ENCODE measurements around the gene KSR2.

KSR2 gene

GRCh38 chr12:117689857-117690256 lies 278.9 kb downstream of the KSR2 start:
- TF ChIP-seq GATA1 (IDR thresholded peaks at IDR 0.05; ENCODE audit: low read depth, low read length) (no peak), POLR2A (IDR thresholded peaks at IDR 0.05; ENCODE audit: low read length) (no peak)
- DNase-seq: no peak

DNA sequence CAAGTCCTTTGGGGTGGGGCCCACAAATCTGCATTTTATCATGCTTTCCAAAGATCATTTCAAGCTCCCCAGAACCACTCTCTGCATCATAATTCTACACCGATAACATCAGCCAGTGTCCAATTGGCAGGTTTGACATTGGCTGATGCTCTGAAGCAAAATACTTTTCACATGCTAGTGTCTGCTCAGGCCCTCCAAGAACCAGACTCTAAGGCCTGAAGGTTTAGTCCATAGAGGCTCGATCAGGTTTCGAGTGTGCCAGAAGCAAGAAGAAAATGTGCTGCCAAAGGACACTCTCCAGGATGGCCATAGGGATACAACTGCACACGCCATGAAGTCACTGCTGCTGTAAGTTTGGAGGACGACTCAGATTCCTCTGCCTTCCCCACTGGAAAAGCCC lies 280.3 kb downstream of the KSR2 start:
- no peak for DNase-seq
- TF ChIP-seq GATA1 (IDR thresholded peaks at IDR 0.05; ENCODE audit: low read depth, low read length) (no peak), POLR2A (IDR thresholded peaks at IDR 0.05; ENCODE audit: low read length) (no peak)

- no peak for TF ChIP-seq POLR2A (IDR thresholded peaks at IDR 0.05; ENCODE audit: low read length)
- no peak for DNase-seq
These were observed 281.8 kb downstream of the KSR2 start for GRCh38 chr12:117686911-117687377.

DNA sequence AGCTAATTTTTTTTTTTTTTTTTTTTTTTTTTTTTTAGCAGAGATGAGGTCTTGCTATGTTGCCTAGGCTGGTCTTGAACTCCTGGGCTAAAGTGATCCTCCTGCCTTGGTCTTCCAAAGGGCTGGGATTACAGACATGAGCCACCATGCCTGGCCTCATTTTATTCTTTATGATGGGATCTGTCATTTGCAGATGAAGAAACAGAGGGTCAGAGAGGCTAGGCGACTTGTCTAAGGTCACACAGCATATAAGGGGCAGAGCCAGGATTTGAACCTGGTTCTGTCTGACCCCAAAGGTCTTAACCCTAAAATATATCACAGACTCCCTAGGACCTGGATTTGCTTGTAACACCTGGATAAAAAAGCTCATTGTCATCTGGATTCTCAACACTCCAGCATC lies 282.6 kb downstream of the KSR2 start:
- TF ChIP-seq POLR2A (IDR thresholded peaks at IDR 0.05; ENCODE audit: low read length) (no peak), GATA1 (IDR thresholded peaks at IDR 0.05; ENCODE audit: low read depth, low read length) (no peak)
- no peak for DNase-seq

DNA sequence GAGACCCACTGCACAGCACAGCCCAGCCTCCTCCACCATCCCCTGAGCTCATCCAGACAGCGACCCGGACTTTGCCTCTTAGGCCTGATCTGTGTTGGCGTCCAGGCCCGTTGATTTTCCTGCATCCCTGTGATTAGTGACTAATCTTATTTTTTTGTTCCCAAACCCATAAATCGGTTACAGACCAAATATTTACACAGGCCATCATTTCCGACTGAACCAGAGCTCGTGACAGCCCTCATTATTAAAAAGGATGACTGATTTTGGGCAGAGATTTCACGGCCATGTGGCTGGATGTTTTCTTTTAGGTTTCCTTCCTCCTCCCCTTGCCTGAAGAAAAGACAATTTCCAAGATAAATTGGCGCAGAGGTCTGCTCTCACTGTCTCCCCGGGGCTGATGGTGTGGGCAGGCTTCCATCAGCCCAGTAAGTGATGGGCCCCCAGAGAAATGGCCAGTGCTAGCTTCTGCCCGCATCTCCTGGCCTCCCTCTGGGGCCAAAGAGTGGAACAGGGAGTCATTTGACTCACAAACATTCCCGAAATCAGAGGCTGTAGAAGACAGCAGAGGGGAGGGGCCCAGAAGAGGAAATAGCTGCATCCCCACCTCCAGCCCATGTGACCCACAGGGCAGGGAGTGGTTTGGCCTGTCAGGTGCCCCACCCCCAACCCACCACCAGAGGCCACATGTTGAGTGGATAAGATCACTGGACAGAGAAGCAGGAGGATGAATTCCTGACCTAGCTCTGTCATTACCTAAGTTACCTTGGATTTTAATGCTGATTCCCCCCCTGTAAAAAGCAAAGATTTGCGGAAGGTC lies 283.5 kb downstream of the KSR2 start:
- no peak for TF ChIP-seq POLR2A (IDR thresholded peaks at IDR 0.05; ENCODE audit: low read length)
- TF ChIP-seq GATA1 (IDR thresholded peaks at IDR 0.05; ENCODE audit: low read depth, low read length): no peak
- DNase-seq: no peak

- TF ChIP-seq GATA1 (IDR thresholded peaks at IDR 0.05; ENCODE audit: low read depth, low read length): no peak
- TF ChIP-seq POLR2A (IDR thresholded peaks at IDR 0.05; ENCODE audit: low read length): no peak
- no peak for DNase-seq
These were observed 284.3 kb downstream of the KSR2 start for GRCh38 chr12:117684471-117684870.

- TF ChIP-seq GATA1 (IDR thresholded peaks at IDR 0.05; ENCODE audit: low read depth, low read length) (no peak), POLR2A (IDR thresholded peaks at IDR 0.05; ENCODE audit: low read length) (no peak)
- DNase-seq: no peak
These were observed 288.5 kb downstream of the KSR2 start for GRCh38 chr12:117680312-117680711.

DNA sequence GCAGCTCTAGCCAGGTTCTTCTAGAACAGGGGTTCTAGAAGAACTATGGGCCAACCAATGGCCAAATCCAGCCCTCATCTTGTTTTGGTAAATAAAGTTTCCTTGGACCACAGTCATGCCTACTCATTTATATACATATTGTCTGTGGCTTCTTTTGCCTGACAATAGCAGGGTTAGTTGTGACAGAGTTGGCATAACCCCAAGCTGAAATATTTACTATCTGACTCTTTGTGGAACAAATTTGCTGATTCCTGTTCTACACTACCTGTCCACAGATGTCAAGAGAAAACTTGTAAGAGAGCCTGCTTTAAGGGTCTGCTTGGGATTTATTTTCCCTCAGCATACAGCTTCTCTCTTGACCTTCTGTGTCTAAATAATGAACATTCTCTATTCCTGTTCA lies 289.0 kb downstream of the KSR2 start:
- DNase-seq: no peak
- no peak for TF ChIP-seq GATA1 (IDR thresholded peaks at IDR 0.05; ENCODE audit: low read depth, low read length)
- no peak for TF ChIP-seq POLR2A (IDR thresholded peaks at IDR 0.05; ENCODE audit: low read length)

DNA sequence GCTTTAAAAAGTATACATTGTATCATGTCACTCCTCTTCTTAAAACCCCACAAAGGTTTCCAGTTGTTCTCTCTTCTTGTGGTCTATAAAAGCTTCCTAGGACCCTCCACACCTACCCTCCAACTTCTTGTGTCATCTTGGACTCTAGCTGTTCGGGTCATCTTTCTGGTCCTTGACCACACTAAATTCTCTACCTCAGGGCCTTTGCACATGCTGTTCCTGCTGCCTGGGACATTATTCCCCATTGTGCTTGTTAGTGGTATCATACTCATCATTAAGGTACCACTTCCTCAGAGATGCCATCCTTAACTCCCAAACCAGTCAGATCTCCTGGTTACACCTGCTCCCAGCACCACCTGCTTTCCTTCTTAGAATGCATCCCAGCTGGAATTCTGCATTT lies 294.0 kb downstream of the KSR2 start:
- TF ChIP-seq GATA1 (IDR thresholded peaks at IDR 0.05; ENCODE audit: low read depth, low read length) (no peak), POLR2A (IDR thresholded peaks at IDR 0.05; ENCODE audit: low read length) (no peak)
- no peak for DNase-seq

DNA sequence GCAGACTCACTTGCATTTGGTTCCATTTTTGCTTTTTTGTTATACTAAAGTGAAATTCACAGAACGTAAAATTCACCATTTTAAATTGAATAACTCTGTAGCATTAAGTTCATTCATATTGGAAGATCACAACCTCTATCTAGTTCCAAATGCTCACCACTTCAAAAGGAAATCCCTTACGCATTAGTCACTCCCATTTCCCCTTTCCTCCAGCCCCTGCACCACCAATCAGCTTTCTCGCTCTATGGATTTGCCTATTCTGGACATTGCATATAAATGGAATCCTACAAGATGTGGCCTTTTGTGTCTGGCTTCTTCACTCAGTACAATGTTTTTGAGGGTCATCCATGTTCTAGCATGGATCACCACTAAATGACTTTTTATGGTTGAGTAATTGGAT lies 294.5 kb downstream of the KSR2 start:
- DNase-seq: no peak
- TF ChIP-seq POLR2A (IDR thresholded peaks at IDR 0.05; ENCODE audit: low read length) (no peak), GATA1 (IDR thresholded peaks at IDR 0.05; ENCODE audit: low read depth, low read length) (no peak)

DNA sequence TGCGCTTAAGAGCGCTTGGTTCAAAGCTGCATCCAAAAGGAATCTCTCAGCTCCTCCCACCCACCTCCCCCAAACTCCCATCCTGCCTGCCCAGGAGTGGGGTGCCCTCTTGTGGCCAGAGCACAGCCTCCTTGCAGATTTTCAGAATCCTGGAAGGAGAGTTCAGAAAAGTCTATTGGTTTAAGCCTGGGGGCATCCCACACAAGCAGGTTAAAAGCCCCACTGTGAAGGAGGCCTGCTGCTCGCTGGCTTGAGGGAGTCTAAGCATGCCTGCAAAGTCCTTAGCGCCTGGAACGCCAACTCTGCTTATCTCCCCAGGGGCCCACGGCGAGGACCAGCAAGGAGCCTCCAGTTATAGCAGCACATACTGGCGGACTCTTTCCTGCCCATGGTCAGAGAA lies 297.1 kb downstream of the KSR2 start:
- DNase-seq: peak in 1 of 2 experiments; percentile 32
- no peak for TF ChIP-seq GATA1 (IDR thresholded peaks at IDR 0.05; ENCODE audit: low read depth, low read length)

- TF ChIP-seq POLR2A (IDR thresholded peaks at IDR 0.05; ENCODE audit: low read length) (no peak), GATA1 (IDR thresholded peaks at IDR 0.05; ENCODE audit: low read depth, low read length) (no peak)
These were observed 304.6 kb downstream of the KSR2 start for GRCh38 chr12:117664169-117664568.

DNA sequence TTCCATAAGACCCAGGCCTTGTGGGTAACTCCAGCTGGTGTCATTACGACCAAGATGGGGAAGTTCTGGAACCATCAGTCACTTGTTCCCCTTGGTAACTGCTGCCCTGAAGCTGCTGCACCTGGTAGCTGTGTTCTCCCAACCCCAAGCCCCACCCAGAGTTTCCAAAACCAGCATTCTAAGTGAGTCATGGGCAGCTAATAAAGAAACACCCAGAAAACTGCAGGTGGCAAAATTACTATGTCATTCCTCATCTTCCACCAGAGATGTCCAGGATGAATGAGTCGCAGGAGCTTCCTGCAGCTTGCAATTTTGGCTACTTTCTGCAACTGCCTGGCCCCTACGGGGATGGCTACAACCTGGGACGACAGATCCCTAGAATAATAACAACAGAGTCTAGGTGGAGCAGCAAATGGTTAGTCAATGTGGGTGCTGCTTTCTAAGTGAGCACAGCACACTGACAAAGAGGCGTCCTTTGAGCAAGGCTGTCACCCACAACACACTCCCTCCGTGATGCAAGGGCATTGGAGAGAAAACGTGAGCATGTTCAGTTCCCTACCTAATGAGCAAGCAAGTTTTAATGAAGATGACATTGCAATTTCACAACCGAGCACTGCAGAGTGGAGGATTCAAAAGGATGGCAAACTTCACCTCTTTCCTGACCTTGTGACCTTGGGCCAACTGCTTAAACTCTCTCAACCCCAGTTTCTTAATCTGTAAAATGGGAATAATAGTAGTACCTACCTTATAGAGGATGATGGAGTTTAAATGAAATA lies 306.0 kb downstream of the KSR2 start:
- no peak for TF ChIP-seq GATA1 (IDR thresholded peaks at IDR 0.05; ENCODE audit: low read depth, low read length)
- DNase-seq: no peak

More at GRCh38 chr12:117664169-117664568, 304.6 kb downstream of the KSR2 start:
- DNase-seq: no peak

DNA sequence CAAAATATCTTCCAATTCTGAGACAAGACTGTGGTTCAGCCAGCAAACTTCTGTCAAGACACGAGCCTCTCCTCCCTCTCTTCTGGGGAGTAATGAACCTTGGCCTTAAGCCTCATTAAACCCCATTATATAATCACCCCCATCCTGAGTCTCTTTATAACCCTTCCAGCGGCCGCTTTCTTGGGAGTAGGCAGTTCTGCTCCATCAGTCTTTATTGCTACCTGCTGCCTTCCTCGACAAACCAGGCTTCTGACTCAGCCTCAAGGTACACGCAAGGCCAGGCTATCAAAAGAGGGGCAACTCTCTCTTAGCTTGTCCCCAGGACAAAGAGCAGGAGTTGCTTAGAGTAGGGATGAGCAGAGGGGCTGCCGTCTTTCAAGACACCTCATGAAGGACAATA lies 306.6 kb downstream of the KSR2 start:
- no peak for DNase-seq
- TF ChIP-seq GATA1 (IDR thresholded peaks at IDR 0.05; ENCODE audit: low read depth, low read length): no peak
- no peak for TF ChIP-seq POLR2A (IDR thresholded peaks at IDR 0.05; ENCODE audit: low read length)

DNA sequence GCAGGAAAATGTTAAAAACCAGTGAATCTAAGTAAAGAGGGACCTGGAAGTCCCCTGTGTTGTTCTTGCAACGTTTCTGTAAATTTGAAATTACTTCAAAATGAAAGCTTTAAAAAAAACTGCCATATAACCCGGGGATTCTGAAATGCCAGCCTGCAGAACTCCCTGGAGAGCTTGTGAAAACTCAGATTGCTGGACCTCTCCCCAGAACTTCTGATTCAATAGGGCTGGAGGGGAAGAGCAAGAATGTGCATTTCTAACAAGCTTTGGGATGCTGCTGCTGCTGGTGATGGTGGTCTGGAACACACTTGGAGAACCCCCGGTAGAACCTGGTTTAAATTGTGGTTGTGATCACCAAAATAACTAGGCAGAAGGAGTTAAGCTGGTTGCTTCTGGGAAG lies 307.3 kb downstream of the KSR2 start:
- TF ChIP-seq POLR2A (IDR thresholded peaks at IDR 0.05; ENCODE audit: low read length): no peak
- TF ChIP-seq GATA1 (IDR thresholded peaks at IDR 0.05; ENCODE audit: low read depth, low read length): no peak

More for the DNA sequence above, 307.3 kb downstream of the KSR2 start:
- DNase-seq: no peak

Measured in erythroblast (primary cell).